Body of pancreas (tissue), 4 donors: Measurements from ENCODE around the gene CTPS2.

Source experiments
- POLR2A ChIP-seq, 3 donors: fragments of 450-650 bp; IDR thresholded peaks; one replicate each; pipeline ENCODE4 v1.6.1; 2016; ENCODE audit warnings: antibody characterized with exemption in 3 of 3, mild to moderate bottlenecking in 2 of 3
- TF ChIP-seq, protein P1 (sequence below), 7 experiments: fragments of 450-650 bp in 4 of 7; fragments of 200-600 bp in 3 of 7; sonication (generic) in 3 of 7; IDR thresholded peaks; one replicate each; pipeline ENCODE4 v1.5.1; 2016 to 2019; ENCODE audit warnings: antibody characterized with exemption in 7 of 7

DNA sequence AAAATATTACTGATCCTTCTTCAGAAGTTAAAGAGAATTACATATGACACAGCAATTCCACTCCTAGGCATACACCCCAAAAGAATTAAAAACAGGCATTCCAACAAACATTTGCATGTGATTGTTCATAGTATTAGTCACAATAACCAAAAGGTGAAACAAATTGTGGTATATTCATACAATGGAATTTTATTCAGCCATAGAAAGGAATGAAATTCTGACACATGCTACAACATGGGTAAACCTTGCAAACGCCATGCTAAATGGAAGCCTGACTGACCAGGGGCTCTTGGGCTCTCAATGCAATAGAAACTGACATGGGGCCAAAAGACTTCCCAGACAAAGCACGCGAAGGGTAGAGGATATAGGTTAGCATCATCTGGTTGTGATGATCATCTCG is 124.6 kb downstream of the CTPS2 start:
- TF ChIP-seq POLR2A (IDR thresholded peaks at IDR 0.05) = no peak
- TF ChIP-seq, protein P1, sequence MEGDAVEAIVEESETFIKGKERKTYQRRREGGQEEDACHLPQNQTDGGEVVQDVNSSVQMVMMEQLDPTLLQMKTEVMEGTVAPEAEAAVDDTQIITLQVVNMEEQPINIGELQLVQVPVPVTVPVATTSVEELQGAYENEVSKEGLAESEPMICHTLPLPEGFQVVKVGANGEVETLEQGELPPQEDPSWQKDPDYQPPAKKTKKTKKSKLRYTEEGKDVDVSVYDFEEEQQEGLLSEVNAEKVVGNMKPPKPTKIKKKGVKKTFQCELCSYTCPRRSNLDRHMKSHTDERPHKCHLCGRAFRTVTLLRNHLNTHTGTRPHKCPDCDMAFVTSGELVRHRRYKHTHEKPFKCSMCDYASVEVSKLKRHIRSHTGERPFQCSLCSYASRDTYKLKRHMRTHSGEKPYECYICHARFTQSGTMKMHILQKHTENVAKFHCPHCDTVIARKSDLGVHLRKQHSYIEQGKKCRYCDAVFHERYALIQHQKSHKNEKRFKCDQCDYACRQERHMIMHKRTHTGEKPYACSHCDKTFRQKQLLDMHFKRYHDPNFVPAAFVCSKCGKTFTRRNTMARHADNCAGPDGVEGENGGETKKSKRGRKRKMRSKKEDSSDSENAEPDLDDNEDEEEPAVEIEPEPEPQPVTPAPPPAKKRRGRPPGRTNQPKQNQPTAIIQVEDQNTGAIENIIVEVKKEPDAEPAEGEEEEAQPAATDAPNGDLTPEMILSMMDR (IDR thresholded peaks at IDR 0.05) = no peak
